K562 (cell line): ENCODE measurements around the gene SLC16A1. TPM values are rescaled to one million over a fixed set of nuclear protein-coding genes. Genes with fewer than 3 reads are reported as not detected.

Experiments used
- EWSR1 ChIP-seq: fragments of 450-650 bp; IDR thresholded peaks from 2 replicates; pipeline ENCODE4 v1.6.1; 2018; ENCODE audit warnings: borderline replicate concordance, mild to moderate bottlenecking, low read depth, moderate library complexity; ENCODE audit not compliant: partially characterized antibody
- HDAC8 ChIP-seq: fragments of 450-650 bp; IDR thresholded peaks from 2 replicates; pipeline ENCODE4 v1.6.1; 2016; ENCODE audit warnings: mild to moderate bottlenecking, missing genetic modification characterization, moderate library complexity, missing compliant biosample characterization
- U2AF1 ChIP-seq: fragments of 200-400 bp; formaldehyde crosslinking; optimal IDR thresholded peaks from 2 replicates; pipeline ENCODE3; 2017; ENCODE audit warnings: mild to moderate bottlenecking, low read depth, low read length, moderate library complexity
- ZNF75A ChIP-seq: fragments of 450-650 bp; formaldehyde crosslinking; IDR thresholded peaks from 2 replicates; pipeline ENCODE4 v1.4.0; 2020; ENCODE audit warnings: mild to moderate bottlenecking
- ZSCAN29 ChIP-seq: fragments of 450-650 bp; IDR thresholded peaks from 2 replicates; pipeline ENCODE4 v1.6.1; 2017
- polyA plus RNA-seq, 8 experiments: library from polyadenylated mRNA; depleted of rRNA in 4 of 8; stranded (reverse) in 5 of 8; unstranded in 3 of 8; fragments of >200 nt; fragmentation: Nextera tagmentation in 2 of 8; fragmentation: Illumina TruSeq in 1 of 8; extraction: Ambion mirVana in 2 of 8; extraction: Trizol in 1 of 8; gene quantifications; 2 replicates each; pipeline versions ENCODE4 v1.2.1 to v1.2.3, GENCODE V29; 2011 to 2014; ENCODE audit warnings: inconsistent platforms in 1 of 8, missing spikeins in 1 of 8
- total RNA-seq, 7 experiments: library from RNA; depleted of rRNA in 6 of 7; stranded (reverse); fragments of >200 nt in 6 of 7; fragmentation: Illumina TruSeq in 2 of 7; extraction: Trizol in 2 of 7; gene quantifications; 2 replicates each; pipeline versions ENCODE4 v1.2.1 to v1.2.3, GENCODE V29; 2011 to 2021; ENCODE audit warnings: low replicate concordance in 1 of 7
- TF ChIP-seq, protein P1 (sequence below): fragments of 450-650 bp; IDR thresholded peaks from 2 replicates; pipeline ENCODE4 v1.6.1; 2016; ENCODE audit warnings: mild to moderate bottlenecking, moderate library complexity
- TF ChIP-seq, protein P2 (sequence below): IDR thresholded peaks from 3 replicates; pipeline ENCODE4 v1.6.1; 2011; ENCODE audit warnings: borderline replicate concordance, mild to moderate bottlenecking, moderate library complexity; ENCODE audit not compliant: insufficient read length; ENCODE audit errors: extremely low read depth
- TF ChIP-seq, protein P3 (sequence below): sonication (generic); formaldehyde crosslinking; IDR thresholded peaks from 2 replicates; pipeline ENCODE4 v1.5.0; 2020; ENCODE audit warnings: missing genetic modification reagents

SLC16A1 gene
- total and polyA plus RNA-seq, 9 of the 15 experiments (the other 6 are each of a cell fraction or from before 2014, with no cell fraction given), result 73.1 to 244 (median 117) TPM

- TF ChIP-seq, protein P1, sequence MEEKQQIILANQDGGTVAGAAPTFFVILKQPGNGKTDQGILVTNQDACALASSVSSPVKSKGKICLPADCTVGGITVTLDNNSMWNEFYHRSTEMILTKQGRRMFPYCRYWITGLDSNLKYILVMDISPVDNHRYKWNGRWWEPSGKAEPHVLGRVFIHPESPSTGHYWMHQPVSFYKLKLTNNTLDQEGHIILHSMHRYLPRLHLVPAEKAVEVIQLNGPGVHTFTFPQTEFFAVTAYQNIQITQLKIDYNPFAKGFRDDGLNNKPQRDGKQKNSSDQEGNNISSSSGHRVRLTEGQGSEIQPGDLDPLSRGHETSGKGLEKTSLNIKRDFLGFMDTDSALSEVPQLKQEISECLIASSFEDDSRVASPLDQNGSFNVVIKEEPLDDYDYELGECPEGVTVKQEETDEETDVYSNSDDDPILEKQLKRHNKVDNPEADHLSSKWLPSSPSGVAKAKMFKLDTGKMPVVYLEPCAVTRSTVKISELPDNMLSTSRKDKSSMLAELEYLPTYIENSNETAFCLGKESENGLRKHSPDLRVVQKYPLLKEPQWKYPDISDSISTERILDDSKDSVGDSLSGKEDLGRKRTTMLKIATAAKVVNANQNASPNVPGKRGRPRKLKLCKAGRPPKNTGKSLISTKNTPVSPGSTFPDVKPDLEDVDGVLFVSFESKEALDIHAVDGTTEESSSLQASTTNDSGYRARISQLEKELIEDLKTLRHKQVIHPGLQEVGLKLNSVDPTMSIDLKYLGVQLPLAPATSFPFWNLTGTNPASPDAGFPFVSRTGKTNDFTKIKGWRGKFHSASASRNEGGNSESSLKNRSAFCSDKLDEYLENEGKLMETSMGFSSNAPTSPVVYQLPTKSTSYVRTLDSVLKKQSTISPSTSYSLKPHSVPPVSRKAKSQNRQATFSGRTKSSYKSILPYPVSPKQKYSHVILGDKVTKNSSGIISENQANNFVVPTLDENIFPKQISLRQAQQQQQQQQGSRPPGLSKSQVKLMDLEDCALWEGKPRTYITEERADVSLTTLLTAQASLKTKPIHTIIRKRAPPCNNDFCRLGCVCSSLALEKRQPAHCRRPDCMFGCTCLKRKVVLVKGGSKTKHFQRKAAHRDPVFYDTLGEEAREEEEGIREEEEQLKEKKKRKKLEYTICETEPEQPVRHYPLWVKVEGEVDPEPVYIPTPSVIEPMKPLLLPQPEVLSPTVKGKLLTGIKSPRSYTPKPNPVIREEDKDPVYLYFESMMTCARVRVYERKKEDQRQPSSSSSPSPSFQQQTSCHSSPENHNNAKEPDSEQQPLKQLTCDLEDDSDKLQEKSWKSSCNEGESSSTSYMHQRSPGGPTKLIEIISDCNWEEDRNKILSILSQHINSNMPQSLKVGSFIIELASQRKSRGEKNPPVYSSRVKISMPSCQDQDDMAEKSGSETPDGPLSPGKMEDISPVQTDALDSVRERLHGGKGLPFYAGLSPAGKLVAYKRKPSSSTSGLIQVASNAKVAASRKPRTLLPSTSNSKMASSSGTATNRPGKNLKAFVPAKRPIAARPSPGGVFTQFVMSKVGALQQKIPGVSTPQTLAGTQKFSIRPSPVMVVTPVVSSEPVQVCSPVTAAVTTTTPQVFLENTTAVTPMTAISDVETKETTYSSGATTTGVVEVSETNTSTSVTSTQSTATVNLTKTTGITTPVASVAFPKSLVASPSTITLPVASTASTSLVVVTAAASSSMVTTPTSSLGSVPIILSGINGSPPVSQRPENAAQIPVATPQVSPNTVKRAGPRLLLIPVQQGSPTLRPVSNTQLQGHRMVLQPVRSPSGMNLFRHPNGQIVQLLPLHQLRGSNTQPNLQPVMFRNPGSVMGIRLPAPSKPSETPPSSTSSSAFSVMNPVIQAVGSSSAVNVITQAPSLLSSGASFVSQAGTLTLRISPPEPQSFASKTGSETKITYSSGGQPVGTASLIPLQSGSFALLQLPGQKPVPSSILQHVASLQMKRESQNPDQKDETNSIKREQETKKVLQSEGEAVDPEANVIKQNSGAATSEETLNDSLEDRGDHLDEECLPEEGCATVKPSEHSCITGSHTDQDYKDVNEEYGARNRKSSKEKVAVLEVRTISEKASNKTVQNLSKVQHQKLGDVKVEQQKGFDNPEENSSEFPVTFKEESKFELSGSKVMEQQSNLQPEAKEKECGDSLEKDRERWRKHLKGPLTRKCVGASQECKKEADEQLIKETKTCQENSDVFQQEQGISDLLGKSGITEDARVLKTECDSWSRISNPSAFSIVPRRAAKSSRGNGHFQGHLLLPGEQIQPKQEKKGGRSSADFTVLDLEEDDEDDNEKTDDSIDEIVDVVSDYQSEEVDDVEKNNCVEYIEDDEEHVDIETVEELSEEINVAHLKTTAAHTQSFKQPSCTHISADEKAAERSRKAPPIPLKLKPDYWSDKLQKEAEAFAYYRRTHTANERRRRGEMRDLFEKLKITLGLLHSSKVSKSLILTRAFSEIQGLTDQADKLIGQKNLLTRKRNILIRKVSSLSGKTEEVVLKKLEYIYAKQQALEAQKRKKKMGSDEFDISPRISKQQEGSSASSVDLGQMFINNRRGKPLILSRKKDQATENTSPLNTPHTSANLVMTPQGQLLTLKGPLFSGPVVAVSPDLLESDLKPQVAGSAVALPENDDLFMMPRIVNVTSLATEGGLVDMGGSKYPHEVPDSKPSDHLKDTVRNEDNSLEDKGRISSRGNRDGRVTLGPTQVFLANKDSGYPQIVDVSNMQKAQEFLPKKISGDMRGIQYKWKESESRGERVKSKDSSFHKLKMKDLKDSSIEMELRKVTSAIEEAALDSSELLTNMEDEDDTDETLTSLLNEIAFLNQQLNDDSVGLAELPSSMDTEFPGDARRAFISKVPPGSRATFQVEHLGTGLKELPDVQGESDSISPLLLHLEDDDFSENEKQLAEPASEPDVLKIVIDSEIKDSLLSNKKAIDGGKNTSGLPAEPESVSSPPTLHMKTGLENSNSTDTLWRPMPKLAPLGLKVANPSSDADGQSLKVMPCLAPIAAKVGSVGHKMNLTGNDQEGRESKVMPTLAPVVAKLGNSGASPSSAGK, result peak; percentile 99
- TF ChIP-seq ZSCAN29, result no peak
- TF ChIP-seq HDAC8, result peak; percentile 76
- 0 out of 2 replicates have a peak, but pooled peaks have one; percentile 23 for TF ChIP-seq ZNF75A (CRISPR knock-in tag)
- no peak for TF ChIP-seq EWSR1
- TF ChIP-seq U2AF1, result peak; percentile 96
- TF ChIP-seq, protein P2, sequence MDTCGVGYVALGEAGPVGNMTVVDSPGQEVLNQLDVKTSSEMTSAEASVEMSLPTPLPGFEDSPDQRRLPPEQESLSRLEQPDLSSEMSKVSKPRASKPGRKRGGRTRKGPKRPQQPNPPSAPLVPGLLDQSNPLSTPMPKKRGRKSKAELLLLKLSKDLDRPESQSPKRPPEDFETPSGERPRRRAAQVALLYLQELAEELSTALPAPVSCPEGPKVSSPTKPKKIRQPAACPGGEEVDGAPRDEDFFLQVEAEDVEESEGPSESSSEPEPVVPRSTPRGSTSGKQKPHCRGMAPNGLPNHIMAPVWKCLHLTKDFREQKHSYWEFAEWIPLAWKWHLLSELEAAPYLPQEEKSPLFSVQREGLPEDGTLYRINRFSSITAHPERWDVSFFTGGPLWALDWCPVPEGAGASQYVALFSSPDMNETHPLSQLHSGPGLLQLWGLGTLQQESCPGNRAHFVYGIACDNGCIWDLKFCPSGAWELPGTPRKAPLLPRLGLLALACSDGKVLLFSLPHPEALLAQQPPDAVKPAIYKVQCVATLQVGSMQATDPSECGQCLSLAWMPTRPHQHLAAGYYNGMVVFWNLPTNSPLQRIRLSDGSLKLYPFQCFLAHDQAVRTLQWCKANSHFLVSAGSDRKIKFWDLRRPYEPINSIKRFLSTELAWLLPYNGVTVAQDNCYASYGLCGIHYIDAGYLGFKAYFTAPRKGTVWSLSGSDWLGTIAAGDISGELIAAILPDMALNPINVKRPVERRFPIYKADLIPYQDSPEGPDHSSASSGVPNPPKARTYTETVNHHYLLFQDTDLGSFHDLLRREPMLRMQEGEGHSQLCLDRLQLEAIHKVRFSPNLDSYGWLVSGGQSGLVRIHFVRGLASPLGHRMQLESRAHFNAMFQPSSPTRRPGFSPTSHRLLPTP, result no peak
- TF ChIP-seq, protein P3, sequence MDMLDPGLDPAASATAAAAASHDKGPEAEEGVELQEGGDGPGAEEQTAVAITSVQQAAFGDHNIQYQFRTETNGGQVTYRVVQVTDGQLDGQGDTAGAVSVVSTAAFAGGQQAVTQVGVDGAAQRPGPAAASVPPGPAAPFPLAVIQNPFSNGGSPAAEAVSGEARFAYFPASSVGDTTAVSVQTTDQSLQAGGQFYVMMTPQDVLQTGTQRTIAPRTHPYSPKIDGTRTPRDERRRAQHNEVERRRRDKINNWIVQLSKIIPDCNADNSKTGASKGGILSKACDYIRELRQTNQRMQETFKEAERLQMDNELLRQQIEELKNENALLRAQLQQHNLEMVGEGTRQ (CRISPR knock-in tag), result peak; percentile 91
Observed at GRCh38 chr1:112955773-112956543, at the start of gene SLC16A1 (continued).
